ELR (cell line): ENCODE measurements around the gene ST6GAL1.
A peak's percentile ranks its signal among the peaks of the same experiment; 100 is the strongest.
"Not testable (repeated sequence)": the region's sequence is repeated elsewhere in the genome, so short reads cannot be mapped to it uniquely, and the experiment has no call there.

Experiments used
- DNase-seq: peaks from one replicate; pipeline ENCODE4 v3.0.0-alpha.2; 2015; ENCODE audit warnings: low read depth

ST6GAL1 gene

GRCh38 chr3:186967686-186968085 is 37.4 kb downstream of the ST6GAL1 start:
- peak; percentile 13 for DNase-seq

DNA sequence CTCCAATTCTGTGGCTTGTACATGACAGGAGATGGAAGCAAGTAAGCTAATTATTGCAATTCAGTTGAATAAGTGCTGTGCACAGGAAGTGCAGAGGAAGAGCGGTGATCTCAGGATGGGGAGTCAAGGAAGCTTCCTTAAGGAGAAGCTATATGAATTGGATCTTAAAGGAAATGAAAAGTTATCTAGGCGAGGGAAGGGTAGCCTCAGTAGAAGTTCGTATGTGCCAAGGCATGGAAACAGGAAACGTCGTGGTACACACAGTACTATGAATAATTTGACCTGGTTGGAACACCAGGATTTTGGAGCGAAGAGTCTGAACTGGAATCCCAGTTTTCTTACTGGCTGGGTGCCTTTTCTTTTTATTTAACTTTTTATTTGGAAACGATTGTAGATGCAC is 39.3 kb downstream of the ST6GAL1 start:
- no peak for DNase-seq

DNA sequence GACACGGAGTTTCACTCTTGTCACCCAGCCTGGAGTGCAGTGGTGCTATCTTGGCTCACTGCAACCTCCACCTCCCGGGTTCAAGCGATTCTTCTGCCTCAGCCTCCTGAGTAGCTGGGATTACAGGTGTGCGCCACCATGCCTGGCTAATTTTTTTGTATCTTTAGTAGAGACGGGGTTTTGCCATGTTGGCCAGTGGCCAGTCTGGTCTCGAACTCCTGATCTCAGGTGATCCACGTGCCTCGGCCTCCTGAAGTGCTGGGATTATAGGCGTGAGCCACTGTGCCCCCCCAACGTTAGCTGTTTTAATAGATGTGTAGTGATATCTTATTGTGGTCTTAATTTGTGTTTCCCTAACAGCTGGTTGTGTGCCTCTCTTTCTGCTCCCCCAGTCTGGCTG is 40.8 kb downstream of the ST6GAL1 start:
- DNase-seq = not testable (repeated sequence)

GRCh38 chr3:186971578-186971977 is 41.3 kb downstream of the ST6GAL1 start:
- no peak for DNase-seq

- no peak for DNase-seq
Observed at GRCh38 chr3:186973702-186974101, 43.4 kb downstream of the ST6GAL1 start.

DNA sequence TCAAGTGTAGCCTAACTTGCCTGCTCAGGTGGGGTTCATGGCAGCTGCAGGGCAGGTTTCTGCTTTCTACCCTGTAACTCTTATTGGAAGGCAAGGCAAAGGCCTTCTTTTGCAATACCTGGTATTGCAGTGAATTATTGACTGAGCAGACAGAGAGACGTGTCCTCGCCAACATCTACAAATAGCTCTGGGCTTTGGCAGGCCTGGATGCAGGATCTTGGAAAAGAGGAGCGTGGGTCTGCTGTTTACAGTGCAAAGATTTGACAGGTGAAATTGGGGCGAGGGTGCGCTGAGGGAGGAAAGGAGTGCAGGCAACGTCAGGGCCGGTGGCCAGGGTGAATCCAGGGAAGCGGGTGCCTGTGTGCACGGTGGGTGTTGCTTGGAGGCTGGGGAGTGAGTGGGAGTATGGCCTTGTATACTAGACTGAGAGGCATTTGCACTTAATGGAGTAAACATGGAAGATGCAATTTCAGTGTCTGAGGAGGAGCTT is 44.5 kb downstream of the ST6GAL1 start:
- no peak for DNase-seq

- no peak for DNase-seq
Observed at GRCh38 chr3:186975726-186976125, 45.4 kb downstream of the ST6GAL1 start.

DNA sequence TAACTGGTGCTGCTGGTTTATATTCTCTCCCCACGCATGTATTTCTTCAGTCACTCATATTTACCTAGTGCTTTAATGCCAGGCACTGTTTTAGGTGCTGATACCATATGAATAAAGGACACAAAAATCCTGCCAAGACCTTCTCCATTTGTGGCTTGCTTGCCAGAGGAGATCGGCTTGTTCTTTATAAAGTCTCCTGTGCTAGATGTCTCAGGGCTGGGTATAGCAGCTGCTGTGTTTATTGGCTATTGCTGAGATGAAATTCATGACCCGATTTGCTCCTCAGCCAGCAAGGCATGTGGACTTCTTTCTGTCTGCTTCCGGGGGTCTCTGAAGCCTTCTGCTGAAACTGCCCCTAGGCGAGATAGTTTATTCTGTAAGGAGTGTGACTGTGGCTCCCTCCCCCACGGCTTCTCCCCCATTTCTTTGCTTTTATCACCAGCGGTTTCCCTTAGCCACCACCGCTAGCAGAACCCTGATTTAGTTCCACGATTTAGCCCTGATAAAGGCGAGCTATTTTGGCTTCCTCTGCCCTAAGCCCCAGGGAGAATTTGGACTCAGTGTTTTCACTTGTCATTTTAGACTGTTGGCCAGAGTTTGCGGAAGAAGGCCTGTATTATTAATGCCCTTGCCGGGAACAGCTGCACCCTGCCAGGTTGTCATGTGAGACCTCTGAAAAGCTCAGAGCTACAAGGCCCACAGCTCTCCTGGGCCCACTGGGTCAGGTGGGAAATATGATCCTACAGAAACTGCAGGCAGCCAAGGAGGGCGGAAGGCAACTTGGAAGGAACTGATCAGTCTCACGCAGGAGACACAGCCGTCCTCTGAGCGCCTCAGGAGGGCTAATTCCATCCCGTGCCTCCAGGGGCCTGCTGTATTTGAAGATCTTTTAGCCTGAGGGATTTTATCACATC is 46.8 kb downstream of the ST6GAL1 start:
- DNase-seq = no peak

DNA sequence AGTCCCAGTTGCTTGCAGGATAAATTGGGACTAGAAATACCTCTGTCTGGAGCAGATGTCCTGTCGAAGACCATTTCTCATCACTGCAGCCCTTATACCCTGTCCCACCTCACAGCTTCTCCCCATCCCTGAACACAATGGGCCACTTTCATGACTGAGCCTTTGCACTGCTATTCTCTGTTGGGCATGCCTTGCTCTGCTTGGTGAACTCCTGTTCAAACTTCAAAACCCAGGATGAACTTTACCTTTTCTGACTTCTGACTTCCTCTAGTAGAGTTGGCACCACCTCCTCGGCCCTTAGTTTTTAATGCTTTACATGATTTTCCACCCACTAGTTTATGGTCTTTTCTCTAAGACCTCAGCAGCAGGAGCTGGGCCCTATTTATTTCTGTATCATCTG is 48.4 kb downstream of the ST6GAL1 start:
- no peak for DNase-seq

GRCh38 chr3:186979852-186980251 is 49.5 kb downstream of the ST6GAL1 start:
- DNase-seq = peak; percentile 90

GRCh38 chr3:186980989-186981388 is 50.7 kb downstream of the ST6GAL1 start:
- DNase-seq = no peak

- DNase-seq = no peak
Observed at GRCh38 chr3:186983659-186984058, 53.3 kb downstream of the ST6GAL1 start.

DNA sequence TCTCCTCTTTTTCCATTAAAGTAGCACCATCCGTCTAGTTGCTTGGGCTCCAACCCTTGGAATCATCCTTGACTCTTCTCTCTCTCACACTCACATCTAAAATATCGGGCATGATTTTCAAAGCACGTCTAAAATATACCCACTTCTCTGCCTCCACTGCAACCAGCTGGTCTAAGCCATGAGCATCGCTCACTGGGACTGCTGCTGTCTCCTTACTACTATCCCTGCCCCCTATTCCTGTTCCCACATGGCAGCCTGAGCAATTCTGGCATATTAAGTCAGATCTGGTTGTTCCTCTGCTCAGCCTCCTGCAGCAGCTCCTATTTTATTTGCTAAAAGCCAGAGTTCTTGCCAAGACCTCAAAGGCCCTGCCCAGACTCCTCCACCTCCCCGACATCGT is 53.7 kb downstream of the ST6GAL1 start:
- DNase-seq = no peak

DNA sequence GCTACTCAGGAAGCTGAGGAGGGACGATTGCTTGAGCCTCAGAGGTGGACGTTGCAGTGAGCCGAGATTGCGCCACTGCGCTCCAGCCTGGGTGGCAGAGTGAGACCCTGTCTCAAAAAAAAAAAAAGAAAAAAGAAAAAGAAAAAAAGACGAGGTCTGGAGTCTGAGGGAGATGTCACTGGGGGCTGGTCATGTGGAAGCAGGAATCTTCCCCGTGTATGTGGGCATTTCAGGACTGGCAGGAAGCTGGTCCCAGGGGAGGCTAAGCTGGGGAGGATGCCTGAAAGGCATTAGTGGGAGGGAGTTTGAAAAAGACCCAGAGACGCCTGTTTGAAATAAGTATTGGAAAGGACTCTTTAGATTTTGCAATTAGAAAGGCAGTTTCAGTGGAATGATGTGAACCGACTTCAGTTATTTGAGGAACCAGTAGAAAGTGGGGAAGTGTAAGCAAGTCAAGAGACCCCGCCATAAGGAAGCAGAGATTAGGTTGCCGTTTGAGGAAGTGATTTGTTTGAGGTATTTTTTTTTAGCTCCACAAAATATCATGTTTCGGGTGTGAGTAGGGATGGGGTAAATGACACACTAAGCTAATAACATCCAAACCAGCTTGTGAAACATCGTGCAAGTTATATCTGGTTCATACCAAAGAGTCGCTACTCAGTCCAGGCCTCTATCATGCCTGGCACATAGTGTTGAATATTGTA is 55.5 kb downstream of the ST6GAL1 start:
- no peak for DNase-seq

- DNase-seq = no peak
Observed at GRCh38 chr3:186986406-186986805, 56.1 kb downstream of the ST6GAL1 start.

GRCh38 chr3:186986816-186987215 is 56.5 kb downstream of the ST6GAL1 start:
- DNase-seq = no peak

GRCh38 chr3:186988806-186989205 is 58.5 kb downstream of the ST6GAL1 start:
- no peak for DNase-seq

DNA sequence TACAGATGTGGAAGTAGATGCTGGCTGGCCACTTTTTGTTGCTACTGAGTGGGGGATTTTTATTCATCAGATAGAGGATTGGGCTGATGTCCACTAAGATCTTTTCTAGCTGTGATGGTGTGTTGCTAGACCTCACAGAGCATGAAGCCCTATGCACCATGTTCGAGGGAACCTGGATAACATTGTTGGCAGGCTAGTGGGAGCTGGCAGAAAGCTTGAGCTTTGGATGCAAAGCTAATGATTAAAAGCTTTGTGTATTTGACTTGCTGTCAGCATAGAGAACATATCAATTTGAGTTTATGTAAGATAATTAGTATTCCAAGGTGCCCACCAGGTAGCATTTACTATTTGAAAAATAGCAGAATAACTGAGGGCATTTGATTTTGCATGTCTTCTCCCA is 59.1 kb downstream of the ST6GAL1 start:
- no peak for DNase-seq

DNA sequence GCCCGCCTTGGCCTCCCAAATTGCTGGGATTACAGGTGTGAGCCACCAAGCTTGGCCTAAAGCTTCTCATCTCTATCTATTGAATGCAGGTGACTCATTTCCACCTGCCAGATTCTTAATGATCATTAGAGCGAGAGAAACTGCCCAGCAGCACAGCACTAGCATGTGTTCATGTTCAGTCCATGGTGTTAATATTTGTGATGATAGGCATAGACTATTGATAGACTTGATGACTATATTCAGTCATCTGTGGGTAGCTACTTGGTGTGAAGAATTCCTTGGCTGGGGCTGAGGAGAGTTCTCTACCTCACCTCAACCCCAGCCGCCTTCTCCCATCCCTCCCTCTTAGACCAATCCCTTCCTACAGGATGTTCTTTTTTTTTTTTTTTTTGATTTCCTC is 60.0 kb downstream of the ST6GAL1 start:
- no peak for DNase-seq

GRCh38 chr3:186990878-186991308 is 60.6 kb downstream of the ST6GAL1 start:
- DNase-seq = no peak

- DNase-seq = no peak
Observed at GRCh38 chr3:186991470-186991869, 61.1 kb downstream of the ST6GAL1 start.

GRCh38 chr3:186992096-186992495 is 61.8 kb downstream of the ST6GAL1 start:
- DNase-seq = not testable (repeated sequence)

DNA sequence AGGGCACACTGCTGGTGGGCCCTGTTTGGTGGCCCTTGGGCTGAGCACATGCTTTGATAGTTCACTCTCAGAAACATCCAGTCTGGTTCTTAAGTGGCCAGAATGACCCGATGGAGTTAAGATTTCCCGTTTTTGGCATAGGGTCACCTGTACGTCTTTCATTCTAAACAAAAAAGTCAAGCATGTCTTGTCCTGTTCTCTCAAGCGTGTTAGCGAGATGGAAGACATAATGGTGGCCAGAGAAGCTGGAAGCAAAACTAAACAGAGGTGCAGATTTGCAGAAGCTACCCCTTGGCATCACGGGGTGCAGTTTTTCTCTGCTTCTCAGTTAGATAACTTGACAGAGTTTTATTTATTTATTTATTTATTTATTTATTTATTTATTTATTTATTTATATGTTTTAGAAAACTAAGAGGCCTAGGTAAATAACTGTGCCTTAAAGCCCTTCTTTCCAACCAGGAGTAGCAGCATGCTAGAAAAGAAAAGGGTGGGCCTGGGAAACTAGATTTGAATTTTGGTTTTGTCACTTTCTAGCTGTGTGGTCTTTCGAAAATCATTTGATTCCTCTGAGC is 63.0 kb downstream of the ST6GAL1 start:
- no peak for DNase-seq
